Loucy (cell line): Measurements from ENCODE around the gene QRFP.

Experiments
- H2AFZ ChIP-seq: fragments of 200-600 bp; sonication (generic); 2 replicates; pipeline ENCODE4 v1.6.0; 2016; ENCODE audit warnings: antibody characterized with exemption, mild to moderate bottlenecking, low read length, moderate library complexity
- H3F3A ChIP-seq: fragments of 200-600 bp; 2 replicates; pipeline ENCODE4 v1.6.0; 2016; ENCODE audit warnings: antibody characterized with exemption, low read depth, mild to moderate bottlenecking
- H3K27me3 ChIP-seq: fragments of 200-600 bp; sonication (generic); 2 replicates; pipeline ENCODE4 v1.6.1; 2014; ENCODE audit warnings: low read length, mild to moderate bottlenecking; ENCODE audit not compliant: insufficient read depth, poor library complexity, severe bottlenecking
- H3K36me3 ChIP-seq: fragments of 200-600 bp; sonication (generic); 2 replicates; pipeline ENCODE4 v1.6.1; 2016; ENCODE audit warnings: low read length; ENCODE audit not compliant: insufficient read depth
- H3K4me1 ChIP-seq: fragments of 200-600 bp; sonication (generic); 2 replicates; pipeline ENCODE4 v1.5.1; 2014; ENCODE audit warnings: low read length, mild to moderate bottlenecking; ENCODE audit not compliant: insufficient read depth, poor library complexity, severe bottlenecking
- H3K4me2 ChIP-seq: fragments of 200-600 bp; sonication (generic); 2 replicates; pipeline ENCODE4 v1.6.0; 2014; ENCODE audit warnings: antibody characterized with exemption, low read length, low read depth, mild to moderate bottlenecking; ENCODE audit not compliant: poor library complexity, severe bottlenecking
- H3K4me3 ChIP-seq: fragments of 200-600 bp; sonication (generic); 2 replicates; pipeline ENCODE4 v1.5.1; 2014; ENCODE audit warnings: low read length, mild to moderate bottlenecking, mixed read lengths; ENCODE audit not compliant: poor library complexity, severe bottlenecking
- H3K79me2 ChIP-seq: fragments of 200-600 bp; sonication (generic); 2 replicates; pipeline ENCODE4 v1.6.1; 2014; ENCODE audit warnings: low read length; ENCODE audit not compliant: insufficient read depth
- H3K9ac ChIP-seq: fragments of 200-600 bp; sonication (generic); 2 replicates; pipeline ENCODE4 v1.6.0; 2014; ENCODE audit warnings: mild to moderate bottlenecking, low read depth, low read length, moderate library complexity; ENCODE audit not compliant: poor library complexity, severe bottlenecking
- H3K9me2 ChIP-seq: fragments of 200-600 bp; sonication (generic); replicated peaks from 2 replicates; pipeline ENCODE4 v1.6.1; 2016; ENCODE audit warnings: low read depth, low read length, mixed read lengths
- H3K9me3 ChIP-seq: fragments of 200-600 bp; sonication (generic); 2 replicates; pipeline ENCODE4 v1.6.1; 2014; ENCODE audit warnings: mild to moderate bottlenecking, antibody characterized with exemption, low read length, low read depth; ENCODE audit not compliant: insufficient read depth
- H4K20me1 ChIP-seq: fragments of 200-600 bp; sonication (generic); 2 replicates; pipeline ENCODE4 v1.6.0; 2014; ENCODE audit warnings: antibody characterized with exemption, low read length, mild to moderate bottlenecking; ENCODE audit not compliant: insufficient read depth, poor library complexity, severe bottlenecking
- EZH2phosphoT487 ChIP-seq: fragments of 200-600 bp; IDR thresholded peaks from 2 replicates; pipeline ENCODE4 v1.6.1; 2018; ENCODE audit warnings: antibody characterized with exemption, mild to moderate bottlenecking, moderate library complexity, borderline replicate concordance
- TF ChIP-seq, protein P1 (sequence below): fragments of 200-600 bp; sonication (generic); conservative IDR thresholded peaks from 2 replicates; pipeline ENCODE4 v1.5.1; 2014; ENCODE audit warnings: mild to moderate bottlenecking, antibody characterized with exemption, low read length

QRFP gene

GRCh38 chr9:130856474-130856873 lies 40.1 kb downstream of the QRFP start:
- H3K9me2 ChIP-seq, result no peaks in the 10 kb centered on the region
- TF ChIP-seq, protein P1, sequence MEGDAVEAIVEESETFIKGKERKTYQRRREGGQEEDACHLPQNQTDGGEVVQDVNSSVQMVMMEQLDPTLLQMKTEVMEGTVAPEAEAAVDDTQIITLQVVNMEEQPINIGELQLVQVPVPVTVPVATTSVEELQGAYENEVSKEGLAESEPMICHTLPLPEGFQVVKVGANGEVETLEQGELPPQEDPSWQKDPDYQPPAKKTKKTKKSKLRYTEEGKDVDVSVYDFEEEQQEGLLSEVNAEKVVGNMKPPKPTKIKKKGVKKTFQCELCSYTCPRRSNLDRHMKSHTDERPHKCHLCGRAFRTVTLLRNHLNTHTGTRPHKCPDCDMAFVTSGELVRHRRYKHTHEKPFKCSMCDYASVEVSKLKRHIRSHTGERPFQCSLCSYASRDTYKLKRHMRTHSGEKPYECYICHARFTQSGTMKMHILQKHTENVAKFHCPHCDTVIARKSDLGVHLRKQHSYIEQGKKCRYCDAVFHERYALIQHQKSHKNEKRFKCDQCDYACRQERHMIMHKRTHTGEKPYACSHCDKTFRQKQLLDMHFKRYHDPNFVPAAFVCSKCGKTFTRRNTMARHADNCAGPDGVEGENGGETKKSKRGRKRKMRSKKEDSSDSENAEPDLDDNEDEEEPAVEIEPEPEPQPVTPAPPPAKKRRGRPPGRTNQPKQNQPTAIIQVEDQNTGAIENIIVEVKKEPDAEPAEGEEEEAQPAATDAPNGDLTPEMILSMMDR, result no peak
- no peak overlapping the region for H3K4me3 ChIP-seq
- H3K9ac ChIP-seq, result no peak overlapping the region
- no peak overlapping the region for H2AFZ ChIP-seq
- no peaks in the 10 kb centered on the region for H3K4me1 ChIP-seq
- no peaks in the 10 kb centered on the region for H3K27me3 ChIP-seq
- H3K36me3 ChIP-seq, result peaks cover 32% of the 10 kb centered on the region; the same call in 1 of the 2 replicates
- H4K20me1 ChIP-seq, result no peaks in the 10 kb centered on the region
- H3F3A ChIP-seq, result no peaks in the 10 kb centered on the region
- H3K79me2 ChIP-seq, result peaks cover 4% of the 10 kb centered on the region; the same call in 1 of the 2 replicates
- H3K4me2 ChIP-seq, result no peak overlapping the region
- no peaks in the 10 kb centered on the region for H3K9me3 ChIP-seq

GRCh38 chr9:130854835-130855234 lies 41.8 kb downstream of the QRFP start:
- Histone ChIP-seq H4K20me1 (no peaks in the 10 kb centered on the region), H3K27me3 (no peaks in the 10 kb centered on the region), H3K9me2 (no peaks in the 10 kb centered on the region), H3K4me1 (no peaks in the 10 kb centered on the region), H3K9me3 (no peaks in the 10 kb centered on the region), H3K36me3 (peaks cover 32% of the 10 kb centered on the region; the same call in 1 of the 2 replicates), H3K9ac (no peak overlapping the region), H3K4me2 (no peak overlapping the region), H3K79me2 (peaks cover 9% of the 10 kb centered on the region; the same call in 1 of the 2 replicates), H3F3A (no peaks in the 10 kb centered on the region), H3K4me3 (no peak overlapping the region), H2AFZ (no peak overlapping the region)
- TF ChIP-seq, protein P1, result no peak
- no peak for TF ChIP-seq EZH2phosphoT487

DNA sequence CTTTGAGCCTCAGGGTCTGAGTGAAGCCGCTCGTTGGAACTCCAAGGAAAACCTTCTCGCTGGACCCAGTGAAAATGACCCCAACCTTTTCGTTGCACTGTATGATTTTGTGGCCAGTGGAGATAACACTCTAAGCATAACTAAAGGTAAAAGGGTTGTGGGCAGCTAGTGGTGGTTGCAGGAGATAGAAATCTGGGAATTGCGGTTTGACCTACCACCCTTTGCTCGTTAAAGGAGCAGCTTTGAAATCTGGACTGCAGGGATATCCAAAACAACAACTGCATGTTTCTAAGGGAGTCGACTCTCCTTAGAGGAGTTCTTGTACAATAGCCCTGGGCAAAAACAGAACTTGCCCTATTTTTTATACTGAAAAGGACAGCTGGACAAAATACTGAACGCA lies 42.5 kb downstream of the QRFP start:
- H2AFZ ChIP-seq, result no peak overlapping the region
- no peaks in the 10 kb centered on the region for H3K9me3 ChIP-seq
- no peak for TF ChIP-seq EZH2phosphoT487
- TF ChIP-seq, protein P1, result no peak
- peaks cover 14% of the 10 kb centered on the region; the same call in 1 of the 2 replicates for H3K79me2 ChIP-seq
- no peak overlapping the region for H3K4me2 ChIP-seq
- H3K27me3 ChIP-seq, result no peaks in the 10 kb centered on the region
- H4K20me1 ChIP-seq, result no peaks in the 10 kb centered on the region
- H3K4me3 ChIP-seq, result no peak overlapping the region
- no peaks in the 10 kb centered on the region for H3K9me2 ChIP-seq
- no peaks in the 10 kb centered on the region for H3F3A ChIP-seq
- H3K9ac ChIP-seq, result no peak overlapping the region
- no peaks in the 10 kb centered on the region for H3K4me1 ChIP-seq
- peaks cover 29% of the 10 kb centered on the region; the same call in 1 of the 2 replicates for H3K36me3 ChIP-seq
